ENCODE measurements around the gene PXDN. TPM values are rescaled to one million over a fixed set of nuclear protein-coding genes. Genes with fewer than 3 reads are reported as not detected.

PXDN gene
- total and polyA plus RNA-seq, 9 donors: 36.0 to 116 (median 54.5) TPM

DNA sequence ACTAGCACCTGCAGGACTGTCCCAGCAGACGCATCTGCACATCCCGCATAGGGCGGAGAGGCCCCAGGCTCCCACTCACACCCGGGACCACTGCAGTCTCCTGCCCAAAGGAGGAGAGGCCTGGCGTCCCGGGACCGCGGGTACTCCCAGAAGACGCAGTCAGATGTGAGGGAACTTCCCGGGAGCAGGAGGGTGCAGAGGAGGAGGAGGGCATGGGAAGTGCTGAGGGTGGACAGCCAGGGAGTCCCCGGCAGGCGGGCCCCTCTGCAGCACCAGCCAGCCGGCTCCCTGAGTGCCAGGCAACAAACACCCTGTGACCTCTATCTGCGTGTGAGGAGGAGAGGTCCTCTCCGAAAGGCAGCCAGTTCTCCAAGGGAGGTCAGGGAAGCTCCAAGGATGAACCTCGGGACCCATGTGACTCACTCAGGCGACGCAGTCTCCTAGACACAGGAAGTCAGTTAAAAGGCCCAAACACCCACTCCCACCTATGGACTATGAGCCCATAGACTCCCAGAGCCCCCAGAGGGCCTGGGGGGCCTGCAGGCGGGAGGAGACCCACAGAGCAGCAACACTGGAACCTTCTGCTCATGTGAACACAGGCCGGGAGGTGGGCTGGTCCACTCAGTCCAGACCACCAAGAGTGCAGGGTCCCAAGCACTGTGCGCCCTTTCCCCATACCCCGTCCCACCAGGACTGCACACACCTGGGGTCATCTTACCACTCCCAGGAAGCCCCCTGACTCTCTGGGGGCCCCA, 4.2 kb downstream of the PXDN start:
- 45 to 56% (median 45%) methylated on average over 22 of the region's 22 CpGs for WGBS, 3 donors
- no peaks in the 10 kb centered on the region for H3K36me3 ChIP-seq
- DNase-seq: peak in 2 of 5 donors; percentile 20 to 38
- intact Hi-C loops (cut with DNase I): loop anchor here (5.0 to 10.0 kb wide), 6 partner anchors 65 to 148 kb away; no protein-coding TSS in a partner anchor
- no peak overlapping the region for H3K4me3 ChIP-seq
- TF ChIP-seq, protein P1, sequence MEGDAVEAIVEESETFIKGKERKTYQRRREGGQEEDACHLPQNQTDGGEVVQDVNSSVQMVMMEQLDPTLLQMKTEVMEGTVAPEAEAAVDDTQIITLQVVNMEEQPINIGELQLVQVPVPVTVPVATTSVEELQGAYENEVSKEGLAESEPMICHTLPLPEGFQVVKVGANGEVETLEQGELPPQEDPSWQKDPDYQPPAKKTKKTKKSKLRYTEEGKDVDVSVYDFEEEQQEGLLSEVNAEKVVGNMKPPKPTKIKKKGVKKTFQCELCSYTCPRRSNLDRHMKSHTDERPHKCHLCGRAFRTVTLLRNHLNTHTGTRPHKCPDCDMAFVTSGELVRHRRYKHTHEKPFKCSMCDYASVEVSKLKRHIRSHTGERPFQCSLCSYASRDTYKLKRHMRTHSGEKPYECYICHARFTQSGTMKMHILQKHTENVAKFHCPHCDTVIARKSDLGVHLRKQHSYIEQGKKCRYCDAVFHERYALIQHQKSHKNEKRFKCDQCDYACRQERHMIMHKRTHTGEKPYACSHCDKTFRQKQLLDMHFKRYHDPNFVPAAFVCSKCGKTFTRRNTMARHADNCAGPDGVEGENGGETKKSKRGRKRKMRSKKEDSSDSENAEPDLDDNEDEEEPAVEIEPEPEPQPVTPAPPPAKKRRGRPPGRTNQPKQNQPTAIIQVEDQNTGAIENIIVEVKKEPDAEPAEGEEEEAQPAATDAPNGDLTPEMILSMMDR (IDR thresholded peaks at IDR 0.05): no peak
- TF ChIP-seq POLR2A (IDR thresholded peaks at IDR 0.05) (no peak), EP300 (IDR thresholded peaks at IDR 0.05) (no peak)
- H3K4me1 ChIP-seq (ENCODE audit: insufficient read depth): peaks cover 24% of the 10 kb centered on the region
- H3K9me3 ChIP-seq: no peaks in the 10 kb centered on the region
- H3K27ac ChIP-seq: no peak overlapping the region
- H3K27me3 ChIP-seq: no peaks in the 10 kb centered on the region

DNA sequence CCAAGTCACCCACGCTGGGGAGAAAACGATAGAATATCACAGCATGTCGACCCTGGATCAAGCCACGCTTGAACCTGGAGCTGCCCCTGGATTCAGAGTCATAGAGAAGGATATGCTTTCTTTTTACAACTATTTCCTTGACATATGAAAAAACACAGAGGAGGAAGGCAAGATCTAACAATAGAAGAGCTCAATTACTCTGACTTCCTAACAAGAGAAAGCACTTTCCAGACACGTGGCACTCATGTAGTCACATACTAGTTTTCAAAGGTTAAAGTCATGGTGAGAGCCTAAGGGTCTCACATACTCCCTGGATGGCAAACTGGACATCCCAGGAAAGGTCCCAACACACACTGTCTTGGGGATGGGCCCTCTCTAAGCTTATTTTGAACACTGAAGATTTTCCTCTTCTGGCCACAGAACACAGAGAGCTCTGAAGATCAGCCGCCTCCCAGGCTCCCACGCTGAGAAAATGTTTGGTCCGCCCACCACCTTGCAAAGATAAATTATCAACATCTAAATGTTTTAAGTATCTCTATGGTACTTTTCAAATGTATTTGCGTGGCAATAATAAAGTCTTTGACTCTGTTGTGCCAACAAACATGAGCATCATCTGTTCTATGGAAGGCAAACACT, 4.9 kb downstream of the PXDN start:
- no peaks in the 10 kb centered on the region for H3K27me3 ChIP-seq
- no peak for TF ChIP-seq EP300 (IDR thresholded peaks at IDR 0.05)
- TF ChIP-seq, protein P1 (IDR thresholded peaks at IDR 0.05): no peak
- no peak for TF ChIP-seq POLR2A (IDR thresholded peaks at IDR 0.05)
- no peaks in the 10 kb centered on the region for H3K36me3 ChIP-seq
- WGBS, 3 donors: 54 to 69% (median 62%) methylated on average over 9 of the region's 9 CpGs
- intact Hi-C loops (cut with DNase I): no loop called here
- H3K9me3 ChIP-seq: no peaks in the 10 kb centered on the region
- peak in 1 of 5 donors; percentile 10 for DNase-seq
- H3K27ac ChIP-seq: no peak overlapping the region
- H3K4me3 ChIP-seq: no peak overlapping the region
- H3K4me1 ChIP-seq (ENCODE audit: insufficient read depth): peaks cover 24% of the 10 kb centered on the region

DNA sequence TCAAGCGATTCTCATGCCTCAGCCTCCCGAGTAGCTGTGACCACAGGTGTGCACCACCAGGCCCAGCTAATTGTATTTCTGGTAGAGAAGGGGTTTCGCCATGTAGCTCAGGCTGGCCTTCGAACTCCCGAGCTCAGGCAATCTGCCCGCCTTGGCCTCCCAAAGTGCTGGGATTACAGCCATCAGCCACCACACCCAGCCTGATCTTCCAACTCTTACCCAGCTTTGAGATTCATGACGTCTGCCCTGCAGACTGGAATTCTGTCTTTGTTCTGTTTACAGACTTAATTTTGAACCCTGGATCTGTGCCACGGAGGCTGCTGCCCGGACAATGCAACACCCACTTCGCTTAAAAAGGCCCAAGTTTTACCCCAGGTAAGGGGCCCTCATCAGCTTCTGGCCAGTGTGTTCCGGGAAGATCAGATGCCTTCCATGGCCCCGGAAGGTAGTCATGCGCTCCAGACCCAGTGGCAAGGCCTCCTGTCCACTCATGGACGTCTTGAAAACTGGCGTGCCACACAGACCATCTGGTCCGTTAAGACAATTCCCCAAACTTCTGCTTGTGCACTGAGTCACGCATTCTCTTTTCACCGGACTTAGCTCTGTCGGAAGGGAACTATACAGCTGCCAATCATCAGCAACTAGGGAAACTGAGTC, 5.5 kb downstream of the PXDN start:
- Histone ChIP-seq H3K27ac (no peak overlapping the region), H3K27me3 (no peaks in the 10 kb centered on the region), H3K4me3 (no peak overlapping the region), H3K36me3 (no peaks in the 10 kb centered on the region), H3K4me1 (ENCODE audit: insufficient read depth) (peaks cover 24% of the 10 kb centered on the region), H3K9me3 (no peaks in the 10 kb centered on the region)
- intact Hi-C loops (cut with DNase I): no loop called here
- WGBS, 3 donors: 80 to 85% (median 83%) methylated on average over 19 of the region's 19 CpGs
- TF ChIP-seq EP300 (IDR thresholded peaks at IDR 0.05) (no peak), POLR2A (IDR thresholded peaks at IDR 0.05) (no peak)
- TF ChIP-seq, protein P1 (IDR thresholded peaks at IDR 0.05): no peak
- peak in 1 of 5 donors; percentile 21 for DNase-seq

DNA sequence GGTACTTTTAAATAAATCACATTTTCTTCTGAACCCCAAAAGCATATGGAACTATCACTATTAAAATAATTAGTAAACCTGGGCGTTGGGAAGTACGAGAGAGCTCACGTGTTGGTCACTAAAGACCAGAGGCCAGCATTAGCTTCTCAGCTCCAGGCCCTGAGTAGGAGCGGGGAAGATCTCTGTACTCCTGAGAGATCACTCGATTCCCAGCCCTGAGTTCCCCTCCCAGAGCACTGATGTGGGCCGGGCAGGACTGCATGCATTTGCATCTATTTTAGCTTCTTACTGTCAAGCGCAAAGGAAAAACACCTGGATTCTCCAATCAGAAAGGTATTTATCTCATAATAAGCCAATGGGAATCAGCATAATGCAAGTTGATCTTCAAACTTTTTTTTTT, 6.2 kb downstream of the PXDN start:
- H3K27ac ChIP-seq: no peak overlapping the region
- intact Hi-C loops (cut with DNase I): no loop called here
- 79 to 88% (median 80%) methylated on average over 7 of the region's 7 CpGs for WGBS, 3 donors
- no peak for TF ChIP-seq EP300 (IDR thresholded peaks at IDR 0.05)
- no peak for TF ChIP-seq POLR2A (IDR thresholded peaks at IDR 0.05)
- TF ChIP-seq, protein P1 (IDR thresholded peaks at IDR 0.05): no peak
- no peaks in the 10 kb centered on the region for H3K9me3 ChIP-seq
- no peaks in the 10 kb centered on the region for H3K36me3 ChIP-seq
- DNase-seq: no peak
- peaks cover 26% of the 10 kb centered on the region for H3K4me1 ChIP-seq (ENCODE audit: insufficient read depth)
- H3K4me3 ChIP-seq: no peak overlapping the region
- H3K27me3 ChIP-seq: no peaks in the 10 kb centered on the region
